Vagina (tissue), 2 donors: Measurements from ENCODE around the gene DCD. TPM values are rescaled to one million over a fixed set of nuclear protein-coding genes. Genes with fewer than 3 reads are reported as not detected.

ENCODE experiments used
- DNase-seq, 2 donors: peaks; one replicate each; pipeline ENCODE4 v3.0.0-alpha.2; 2017; ENCODE audit errors: extremely low spot score in 2 of 2
- H3K27ac ChIP-seq: fragments of 200-600 bp; sonication (generic); one replicate; pipeline ENCODE4 v1.5.1; 2019
- H3K27me3 ChIP-seq: fragments of 200-600 bp; sonication (generic); one replicate; pipeline ENCODE4 v1.5.1; 2019
- H3K36me3 ChIP-seq, 2 donors: fragments of 200-600 bp; sonication (generic); one replicate each; pipeline ENCODE4 v1.5.1; 2017 to 2019
- H3K4me1 ChIP-seq: fragments of 200-600 bp; sonication (generic); one replicate; pipeline ENCODE4 v1.5.1; 2019
- H3K4me3 ChIP-seq, 2 donors: fragments of 200-600 bp; sonication (generic); 1 replicate in 1 of 2; 2 replicates in 1 of 2; pipeline ENCODE4 v1.5.1; 2016 to 2019
- H3K9me3 ChIP-seq: fragments of 200-600 bp; sonication (generic); one replicate; pipeline ENCODE4 v1.5.1; 2019
- CTCF ChIP-seq, 3 experiments: fragments of 450-650 bp in 2 of 3; fragments of 200-600 bp in 1 of 3; sonication (generic) in 1 of 3; IDR thresholded peaks; one replicate each; pipeline ENCODE4 v1.5.1; 2017 to 2019; ENCODE audit warnings: antibody characterized with exemption in 3 of 3, mild to moderate bottlenecking in 2 of 3, moderate library complexity in 2 of 3
- POLR2A ChIP-seq, 2 donors: fragments of 450-650 bp; IDR thresholded peaks; one replicate each; pipeline ENCODE4 v1.6.1; 2017; ENCODE audit warnings: antibody characterized with exemption in 2 of 2, mild to moderate bottlenecking in 2 of 2, moderate library complexity in 2 of 2
- POLR2AphosphoS5 ChIP-seq, 2 donors: sonication (generic); formaldehyde crosslinking; IDR thresholded peaks; one replicate each; pipeline ENCODE4 v1.9.0; 2017; ENCODE audit warnings: antibody characterized with exemption in 2 of 2, mild to moderate bottlenecking in 2 of 2, low read depth in 1 of 2; ENCODE audit not compliant: insufficient read depth in 1 of 2
- intact Hi-C: fragments of 100-400 bp; cut with DNase I; formaldehyde crosslinking; loops from one replicate; pipeline ENCODE4 v1.15.1; 2023
- total RNA-seq: library from RNA; depleted of rRNA; stranded (reverse); fragments of >200 nt; gene quantifications from one replicate; pipeline ENCODE4 v1.2.3, GENCODE V29; 2016

DCD gene
- total RNA-seq, 1 donor from 2014 or later: not detected

DNA sequence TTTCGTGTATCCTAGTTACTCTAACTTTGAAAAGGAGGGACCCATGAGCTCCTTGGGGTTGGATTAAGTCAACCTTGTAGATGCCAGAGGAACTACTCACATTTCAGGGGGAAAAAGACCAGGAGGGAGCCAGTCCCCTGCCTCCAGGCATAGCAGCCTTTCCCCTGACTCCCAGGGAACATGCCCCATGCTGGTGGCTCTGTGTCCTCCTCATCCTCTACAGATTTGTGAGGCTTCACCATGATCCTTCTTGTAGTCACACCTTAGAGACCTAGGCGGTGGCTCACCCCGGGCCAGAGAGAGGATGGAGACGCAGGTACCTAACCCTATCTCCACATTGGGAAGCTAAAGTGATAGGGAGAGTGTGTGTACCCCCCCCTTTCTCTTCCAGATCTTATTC is 43.7 kb downstream of the DCD start:
- Histone ChIP-seq H3K4me1 (no peaks in the 10 kb centered on the region), H3K4me3 (no peak overlapping the region), H3K27me3 (no peaks in the 10 kb centered on the region), H3K27ac (no peak overlapping the region), H3K9me3 (no peaks in the 10 kb centered on the region), H3K36me3 (no peaks in the 10 kb centered on the region)
- DNase-seq: no peak
- TF ChIP-seq CTCF (IDR thresholded peaks at IDR 0.05) (no peak), POLR2A (IDR thresholded peaks at IDR 0.05) (no peak), POLR2AphosphoS5 (IDR thresholded peaks at IDR 0.05; ENCODE audit: insufficient read depth in 1 of 2, low read depth in 1 of 2) (no peak)
- intact Hi-C loops: no loop called here

- Histone ChIP-seq H3K27ac (no peak overlapping the region), H3K27me3 (no peaks in the 10 kb centered on the region), H3K4me3 (no peak overlapping the region), H3K36me3 (no peaks in the 10 kb centered on the region), H3K9me3 (no peaks in the 10 kb centered on the region), H3K4me1 (no peaks in the 10 kb centered on the region)
- no peak for DNase-seq
- intact Hi-C loops: no loop called here
- TF ChIP-seq CTCF (IDR thresholded peaks at IDR 0.05) (no peak), POLR2AphosphoS5 (IDR thresholded peaks at IDR 0.05; ENCODE audit: insufficient read depth in 1 of 2, low read depth in 1 of 2) (no peak), POLR2A (IDR thresholded peaks at IDR 0.05) (no peak)
These were observed 44.3 kb downstream of the DCD start for GRCh38 chr12:54603872-54604271.

GRCh38 chr12:54603173-54603814 is 44.9 kb downstream of the DCD start:
- Histone ChIP-seq H3K9me3 (no peaks in the 10 kb centered on the region), H3K36me3 (no peaks in the 10 kb centered on the region), H3K4me3 (no peak overlapping the region), H3K27me3 (no peaks in the 10 kb centered on the region), H3K27ac (no peak overlapping the region), H3K4me1 (no peaks in the 10 kb centered on the region)
- intact Hi-C loops: no loop called here
- TF ChIP-seq CTCF (IDR thresholded peaks at IDR 0.05): peak; percentile 44 to 52 (median 48)
- TF ChIP-seq POLR2A (IDR thresholded peaks at IDR 0.05): no peak
- TF ChIP-seq POLR2AphosphoS5 (IDR thresholded peaks at IDR 0.05; ENCODE audit: insufficient read depth in 1 of 2, low read depth in 1 of 2): no peak
- no peak for DNase-seq

DNA sequence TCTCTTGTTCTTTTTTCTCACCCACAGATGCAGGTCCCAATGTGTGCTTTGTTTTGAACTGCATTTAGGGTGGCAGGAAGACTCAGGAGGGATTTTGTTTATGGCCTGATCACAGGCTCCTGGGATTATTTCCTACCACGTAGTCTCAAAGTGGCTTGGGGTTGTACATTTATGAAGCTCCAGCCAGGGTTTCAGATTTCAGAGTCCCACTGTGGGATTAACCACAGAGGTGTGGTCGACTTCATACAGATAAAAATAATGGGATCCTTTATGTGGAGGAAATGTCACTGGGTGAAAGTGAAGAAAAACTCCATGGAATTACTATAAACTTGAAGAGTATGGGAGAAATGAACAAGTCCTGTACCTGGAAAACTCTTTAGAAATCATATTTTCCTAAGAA is 45.5 kb downstream of the DCD start:
- Histone ChIP-seq H3K9me3 (no peaks in the 10 kb centered on the region), H3K27me3 (no peaks in the 10 kb centered on the region), H3K4me3 (no peak overlapping the region), H3K27ac (no peak overlapping the region), H3K36me3 (no peaks in the 10 kb centered on the region), H3K4me1 (no peaks in the 10 kb centered on the region)
- intact Hi-C loops: no loop called here
- DNase-seq: no peak
- no peak for TF ChIP-seq POLR2AphosphoS5 (IDR thresholded peaks at IDR 0.05; ENCODE audit: insufficient read depth in 1 of 2, low read depth in 1 of 2)

- no peaks in the 10 kb centered on the region for H3K27me3 ChIP-seq
- H3K36me3 ChIP-seq: no peaks in the 10 kb centered on the region
- no peak overlapping the region for H3K27ac ChIP-seq
- H3K9me3 ChIP-seq: no peaks in the 10 kb centered on the region
- no peak overlapping the region for H3K4me3 ChIP-seq
- no peaks in the 10 kb centered on the region for H3K4me1 ChIP-seq
- intact Hi-C loops: no loop called here
- DNase-seq: no peak
- TF ChIP-seq POLR2AphosphoS5 (IDR thresholded peaks at IDR 0.05; ENCODE audit: insufficient read depth in 1 of 2, low read depth in 1 of 2) (no peak), POLR2A (IDR thresholded peaks at IDR 0.05) (no peak), CTCF (IDR thresholded peaks at IDR 0.05) (no peak)
These were observed 46.3 kb downstream of the DCD start for GRCh38 chr12:54601841-54602240.
